GM12801 (cell line): ENCODE results near the gene TCP1.

Source experiments
- TF ChIP-seq, protein P1 (sequence below): IDR thresholded peaks from one replicate; pipeline ENCODE4 v1.5.1; 2011; ENCODE audit warnings: control low read depth; ENCODE audit not compliant: insufficient read length; ENCODE audit errors: extremely low read depth

The TCP1 gene

GRCh38 chr6:159789377-159790148 is at the start of gene TCP1:
Gene TCP1 (minus strand): TSS chr6:159789602. CDS start chr6:159789468, 134 bp downstream.
- TF ChIP-seq, protein P1, sequence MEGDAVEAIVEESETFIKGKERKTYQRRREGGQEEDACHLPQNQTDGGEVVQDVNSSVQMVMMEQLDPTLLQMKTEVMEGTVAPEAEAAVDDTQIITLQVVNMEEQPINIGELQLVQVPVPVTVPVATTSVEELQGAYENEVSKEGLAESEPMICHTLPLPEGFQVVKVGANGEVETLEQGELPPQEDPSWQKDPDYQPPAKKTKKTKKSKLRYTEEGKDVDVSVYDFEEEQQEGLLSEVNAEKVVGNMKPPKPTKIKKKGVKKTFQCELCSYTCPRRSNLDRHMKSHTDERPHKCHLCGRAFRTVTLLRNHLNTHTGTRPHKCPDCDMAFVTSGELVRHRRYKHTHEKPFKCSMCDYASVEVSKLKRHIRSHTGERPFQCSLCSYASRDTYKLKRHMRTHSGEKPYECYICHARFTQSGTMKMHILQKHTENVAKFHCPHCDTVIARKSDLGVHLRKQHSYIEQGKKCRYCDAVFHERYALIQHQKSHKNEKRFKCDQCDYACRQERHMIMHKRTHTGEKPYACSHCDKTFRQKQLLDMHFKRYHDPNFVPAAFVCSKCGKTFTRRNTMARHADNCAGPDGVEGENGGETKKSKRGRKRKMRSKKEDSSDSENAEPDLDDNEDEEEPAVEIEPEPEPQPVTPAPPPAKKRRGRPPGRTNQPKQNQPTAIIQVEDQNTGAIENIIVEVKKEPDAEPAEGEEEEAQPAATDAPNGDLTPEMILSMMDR, result no peak

- TF ChIP-seq, protein P1, result no peak
These were observed 48.8 kb upstream of the TCP1 start for GRCh38 chr6:159838020-159838744.

DNA sequence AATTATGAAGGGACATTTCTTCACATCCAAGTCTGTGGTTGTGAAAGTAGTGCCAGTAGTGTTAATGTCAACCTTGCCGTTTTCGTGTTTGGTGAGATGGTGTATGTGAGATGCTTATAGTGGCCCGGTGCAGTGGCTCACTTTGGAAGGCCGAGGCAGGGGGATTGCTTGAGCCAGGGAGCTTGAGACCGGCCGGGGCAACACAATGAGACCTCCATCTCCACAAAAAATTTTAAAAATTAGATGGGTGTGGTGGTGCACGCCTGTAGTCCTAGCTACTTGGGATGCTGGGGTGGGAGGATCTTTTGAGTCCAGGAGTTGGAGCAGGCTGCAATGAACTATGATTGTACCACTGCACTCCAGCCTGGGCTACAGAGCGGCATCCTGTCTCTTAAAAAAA is 48.1 kb upstream of the TCP1 start:
- TF ChIP-seq, protein P1, result no peak

DNA sequence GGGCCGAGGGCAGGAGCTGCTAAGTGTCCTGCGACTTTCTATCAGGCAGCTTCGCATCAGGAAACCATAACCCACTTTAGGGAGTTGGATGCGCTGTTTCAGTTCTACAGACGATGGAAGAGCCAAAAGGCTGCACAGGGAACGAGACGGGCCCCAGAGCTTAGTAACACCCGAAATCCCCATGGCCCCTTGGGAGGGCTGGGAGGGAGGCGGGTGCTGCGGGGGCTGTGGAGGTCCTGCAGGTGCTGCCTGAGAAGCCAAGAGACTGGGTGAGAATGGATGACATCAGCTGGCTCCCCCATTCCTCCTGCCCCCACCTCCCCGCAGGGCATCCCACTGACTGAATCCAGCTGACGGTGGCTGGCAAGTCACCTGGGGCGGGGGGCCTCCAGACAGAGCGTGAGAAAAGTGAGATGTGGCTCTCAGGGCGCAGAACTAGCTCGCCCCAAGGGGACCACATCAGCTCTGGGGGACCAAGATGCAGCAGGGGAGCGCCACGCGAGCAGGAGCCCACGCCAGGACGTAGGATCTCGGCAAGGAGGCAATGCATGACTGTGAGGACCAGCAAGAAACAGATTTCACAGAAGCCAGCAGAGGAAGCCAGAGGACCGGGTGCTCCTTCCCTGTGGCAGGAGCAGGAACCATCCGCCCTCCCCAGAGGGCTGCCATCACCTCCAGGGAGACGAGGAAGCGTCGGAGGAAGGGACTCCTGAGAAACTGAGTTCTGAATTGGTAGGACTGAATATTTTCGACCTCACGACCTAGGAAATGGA is 47.5 kb upstream of the TCP1 start:
- TF ChIP-seq, protein P1, result no peak

DNA sequence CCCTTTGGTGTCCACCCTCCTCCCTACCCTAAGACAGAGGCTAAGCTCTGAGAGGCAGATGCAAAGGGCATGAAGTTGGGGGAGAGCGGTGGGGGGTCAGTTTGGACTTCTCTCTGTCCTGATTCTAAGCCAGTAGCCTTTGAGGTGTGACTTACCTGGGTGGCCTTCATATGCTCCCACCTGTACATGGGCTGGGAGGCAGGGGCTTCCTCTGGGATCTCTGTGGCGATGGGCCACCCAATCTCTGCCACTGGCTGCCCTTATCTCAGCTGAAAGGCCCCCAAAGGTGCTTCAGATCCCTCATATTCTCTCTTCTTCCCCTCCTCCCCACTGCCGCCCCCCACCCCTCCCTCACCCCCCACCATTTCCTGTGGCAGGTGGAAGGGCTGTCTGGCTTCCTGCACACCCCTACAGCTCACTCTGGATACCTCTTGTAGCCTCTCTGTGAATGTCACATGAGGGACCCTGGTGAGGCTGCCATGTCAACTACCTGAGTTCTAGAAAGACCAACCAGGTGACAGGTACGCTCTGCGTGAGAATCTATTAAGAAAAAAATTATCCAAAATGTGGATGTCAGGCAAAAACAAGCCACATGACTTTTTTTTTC is 44.7 kb upstream of the TCP1 start:
- TF ChIP-seq, protein P1, result no peak

DNA sequence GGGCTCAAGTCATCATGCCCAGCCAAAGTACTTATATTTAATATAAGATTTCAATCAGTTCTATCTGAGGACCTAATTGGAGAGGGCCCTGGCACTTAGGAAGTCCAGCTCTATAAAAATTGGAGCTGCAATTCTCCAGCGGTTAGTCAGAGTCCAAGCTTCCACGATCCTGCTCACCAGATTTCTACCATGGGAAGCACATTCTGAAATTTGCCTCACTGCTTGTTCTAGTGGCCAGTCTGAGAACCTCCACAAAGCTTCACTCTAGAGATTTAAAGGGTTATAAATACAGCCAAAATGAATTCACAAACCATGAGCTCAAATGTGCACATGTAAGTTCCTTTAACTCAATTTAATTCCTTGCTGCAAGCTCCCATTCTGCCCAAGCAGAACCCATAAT is 44.2 kb upstream of the TCP1 start:
- TF ChIP-seq, protein P1, result no peak

- TF ChIP-seq, protein P1, result no peak
These were observed 43.5 kb upstream of the TCP1 start for GRCh38 chr6:159832946-159833345.
